ENCODE data around the gene SRSF12.

GRCh38 chr6:89132057-89132456, 14.2 kb upstream of the SRSF12 start:
- no peak for TF ChIP-seq PML (IDR thresholded peaks at IDR 0.05; ENCODE audit: low read length)
- no peak for TF ChIP-seq ZFX (CRISPR knock-in tag; IDR thresholded peaks at IDR 0.05)
- TF ChIP-seq POLR2H (tag; IDR thresholded peaks at IDR 0.05; ENCODE audit: low read depth): no peak
- TF ChIP-seq CHD2 (IDR thresholded peaks at IDR 0.05; ENCODE audit: low read depth, low read length): no peak
- no peak for TF ChIP-seq ZNF639 (CRISPR knock-in tag; conservative IDR thresholded peaks at IDR 0.05 in 1 of 2, IDR thresholded peaks at IDR 0.05 in 1 of 2)
- no peak for TF ChIP-seq ESRRB (CRISPR knock-in tag; IDR thresholded peaks at IDR 0.05; ENCODE audit: borderline replicate concordance)
- TF ChIP-seq STAT6 (CRISPR knock-in tag; IDR thresholded peaks at IDR 0.05): no peak
- no peak for TF ChIP-seq MAZ (CRISPR knock-in tag; conservative IDR thresholded peaks at IDR 0.05 in 1 of 2, IDR thresholded peaks at IDR 0.05 in 1 of 2)
- no peak for TF ChIP-seq FOXP4 (CRISPR knock-in tag; IDR thresholded peaks at IDR 0.05; ENCODE audit: borderline replicate concordance)
- no peak for TF ChIP-seq CEBPB (tag; IDR thresholded peaks at IDR 0.05)
- TF ChIP-seq, protein P1, sequence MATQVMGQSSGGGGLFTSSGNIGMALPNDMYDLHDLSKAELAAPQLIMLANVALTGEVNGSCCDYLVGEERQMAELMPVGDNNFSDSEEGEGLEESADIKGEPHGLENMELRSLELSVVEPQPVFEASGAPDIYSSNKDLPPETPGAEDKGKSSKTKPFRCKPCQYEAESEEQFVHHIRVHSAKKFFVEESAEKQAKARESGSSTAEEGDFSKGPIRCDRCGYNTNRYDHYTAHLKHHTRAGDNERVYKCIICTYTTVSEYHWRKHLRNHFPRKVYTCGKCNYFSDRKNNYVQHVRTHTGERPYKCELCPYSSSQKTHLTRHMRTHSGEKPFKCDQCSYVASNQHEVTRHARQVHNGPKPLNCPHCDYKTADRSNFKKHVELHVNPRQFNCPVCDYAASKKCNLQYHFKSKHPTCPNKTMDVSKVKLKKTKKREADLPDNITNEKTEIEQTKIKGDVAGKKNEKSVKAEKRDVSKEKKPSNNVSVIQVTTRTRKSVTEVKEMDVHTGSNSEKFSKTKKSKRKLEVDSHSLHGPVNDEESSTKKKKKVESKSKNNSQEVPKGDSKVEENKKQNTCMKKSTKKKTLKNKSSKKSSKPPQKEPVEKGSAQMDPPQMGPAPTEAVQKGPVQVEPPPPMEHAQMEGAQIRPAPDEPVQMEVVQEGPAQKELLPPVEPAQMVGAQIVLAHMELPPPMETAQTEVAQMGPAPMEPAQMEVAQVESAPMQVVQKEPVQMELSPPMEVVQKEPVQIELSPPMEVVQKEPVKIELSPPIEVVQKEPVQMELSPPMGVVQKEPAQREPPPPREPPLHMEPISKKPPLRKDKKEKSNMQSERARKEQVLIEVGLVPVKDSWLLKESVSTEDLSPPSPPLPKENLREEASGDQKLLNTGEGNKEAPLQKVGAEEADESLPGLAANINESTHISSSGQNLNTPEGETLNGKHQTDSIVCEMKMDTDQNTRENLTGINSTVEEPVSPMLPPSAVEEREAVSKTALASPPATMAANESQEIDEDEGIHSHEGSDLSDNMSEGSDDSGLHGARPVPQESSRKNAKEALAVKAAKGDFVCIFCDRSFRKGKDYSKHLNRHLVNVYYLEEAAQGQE (IDR thresholded peaks at IDR 0.05; ENCODE audit: borderline replicate concordance): no peak
- TF ChIP-seq, protein P1 (CRISPR knock-in tag; IDR thresholded peaks at IDR 0.05; ENCODE audit: low read depth): no peak
- TF ChIP-seq CTCF (IDR thresholded peaks at IDR 0.05 in 2 of 3, conservative IDR thresholded peaks at IDR 0.05 in 1 of 3; ENCODE audit: insufficient read depth in 2 of 3, low read depth in 1 of 3, low read length in 3 of 3): no peak

Measured in K562 (cell line).